ENCODE data around the gene WDR72.

- TF ChIP-seq CTCF (IDR thresholded peaks at IDR 0.05) (no peak), POLR2A (IDR thresholded peaks at IDR 0.05) (no peak), EP300 (IDR thresholded peaks at IDR 0.05) (no peak)
Observed at GRCh38 chr15:53580366-53580765, 179.1 kb downstream of the WDR72 start.

Measured in ovary (tissue), 3 donors.